T-helper 2 cell treated with Interferon-gamma antibody and Interleukin-4, amounts not matched to agents 100 ng/mL and 5 ng/mL, for 36 hours (primary cell): ENCODE data around the gene ZNF2. TPM values are rescaled to one million over a fixed set of nuclear protein-coding genes. Genes with fewer than 3 reads are reported as not detected.

Source experiments
- intact Hi-C: fragments of 100-400 bp; cut with micrococcal nuclease; formaldehyde crosslinking; loops from one replicate; pipeline ENCODE4 v1.15.1; 2023
- total RNA-seq: library from RNA; stranded (reverse); gene quantifications from 2 replicates; pipeline ENCODE4 v1.2.3, GENCODE V29; 2022

ZNF2 gene
- total RNA-seq, 1 donor from 2014 or later = 3.5 TPM

DNA sequence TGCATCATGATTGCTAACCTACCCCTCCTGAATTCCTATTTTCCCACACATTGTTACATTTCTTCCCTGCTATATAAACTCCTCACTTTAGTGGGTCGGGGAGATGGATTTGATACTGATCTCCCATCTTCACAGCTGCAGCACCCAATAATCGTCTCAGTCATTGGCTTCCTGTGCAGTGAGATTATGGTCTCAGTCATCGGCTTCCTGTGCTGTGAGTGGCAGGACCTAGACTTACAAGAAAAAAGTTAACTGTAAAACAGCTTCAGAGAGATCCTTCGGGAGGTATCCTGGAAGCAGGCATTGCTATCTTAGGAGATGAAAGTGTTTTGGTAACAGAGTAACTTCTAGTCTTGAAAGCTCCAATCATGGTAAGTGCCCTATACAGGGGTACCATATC, 38.3 kb downstream of the ZNF2 start:
- intact Hi-C loops = no loop called here

DNA sequence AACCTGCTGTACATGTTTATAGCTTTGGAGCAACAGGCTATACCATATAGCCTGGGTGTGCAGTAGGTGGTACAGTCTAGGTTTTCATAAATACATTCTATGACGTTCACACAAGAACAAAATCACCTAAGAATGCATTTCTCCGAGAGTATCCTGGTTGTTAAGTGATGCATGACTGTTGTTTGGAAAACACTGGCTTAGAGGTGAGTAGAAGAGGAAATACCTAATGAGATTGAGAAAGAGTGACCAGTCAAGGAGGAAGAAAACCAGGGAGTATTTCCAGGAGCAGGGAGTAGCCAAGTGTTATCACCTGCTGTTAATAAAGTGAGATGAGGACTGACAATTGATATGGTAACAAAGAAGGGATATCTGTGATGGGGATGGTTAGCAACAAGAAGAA, 38.8 kb downstream of the ZNF2 start:
- intact Hi-C loops = no loop called here

DNA sequence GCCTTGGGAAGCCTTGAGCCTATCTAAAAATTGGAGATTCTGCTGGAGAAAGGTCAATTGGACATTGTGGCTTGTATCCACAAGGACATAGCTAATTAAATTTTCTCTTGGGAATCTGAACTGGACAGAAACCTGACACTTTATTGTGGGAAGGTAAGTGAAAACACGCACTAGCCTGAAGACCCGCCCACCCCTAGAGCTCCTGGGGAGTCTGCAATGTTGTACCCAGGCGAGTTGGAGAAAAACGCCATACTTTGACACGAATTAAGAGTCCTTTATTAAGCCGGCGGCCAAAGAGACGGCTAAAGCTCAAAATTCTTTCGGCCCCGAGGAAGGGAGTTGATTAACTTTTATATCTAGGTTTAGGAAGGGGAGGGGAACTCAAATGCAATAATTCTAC, 40.5 kb downstream of the ZNF2 start:
- intact Hi-C loops = no loop called here

DNA sequence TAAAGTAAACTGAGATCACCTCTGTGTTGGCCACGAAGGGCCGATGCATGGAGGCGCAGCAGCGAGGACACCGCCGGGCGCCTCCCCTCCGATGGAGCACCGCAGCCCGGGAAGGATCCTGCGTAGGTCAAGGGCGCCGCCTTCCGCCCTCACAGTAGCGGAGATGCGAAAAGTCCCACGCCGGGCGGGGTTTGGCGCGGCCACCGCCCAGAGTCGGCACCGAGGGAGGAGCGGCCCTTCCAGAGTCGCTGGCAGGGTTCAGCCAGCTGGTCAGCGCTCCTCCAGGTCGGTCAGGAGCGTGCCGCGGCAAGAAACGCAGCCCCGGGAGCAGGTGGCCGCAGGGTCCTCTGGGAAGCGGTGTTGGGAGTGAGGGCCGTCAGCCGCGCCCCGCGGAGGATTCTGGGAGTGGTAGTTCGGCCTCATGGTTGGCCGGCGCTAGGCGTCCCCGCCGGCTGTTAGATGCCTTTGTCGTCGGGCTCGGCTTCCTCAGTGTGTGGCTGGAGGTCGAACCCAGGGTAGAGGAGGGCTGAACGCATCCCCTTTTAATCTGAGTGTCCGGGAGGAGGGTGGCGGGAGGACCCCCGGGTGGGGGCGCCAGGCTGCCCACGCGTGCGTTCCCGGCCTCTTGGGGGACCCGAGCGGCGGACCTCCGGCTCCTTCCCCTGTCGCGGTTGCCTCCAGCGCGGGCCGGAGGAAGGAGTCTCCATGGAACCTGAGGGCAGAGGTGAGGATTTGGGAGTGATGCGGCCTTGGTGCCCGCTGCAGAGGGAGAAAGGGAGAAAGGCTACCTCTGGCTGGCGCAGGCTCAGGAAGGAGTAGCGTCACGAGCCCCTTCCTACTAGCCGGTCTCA, 41.7 kb downstream of the ZNF2 start, which contains the start of gene ZNF892:
Gene ZNF892, plus strand, starts transcription at position 411 of the 851 bp plus-strand sequence. Its CDS starts 295 bp downstream, at position 706.
- intact Hi-C loops = loop anchor here (1.0 kb wide), 4 partner anchors 42 to 195 kb away; partner anchors contain the start of genes FAHD2A and ZNF2

DNA sequence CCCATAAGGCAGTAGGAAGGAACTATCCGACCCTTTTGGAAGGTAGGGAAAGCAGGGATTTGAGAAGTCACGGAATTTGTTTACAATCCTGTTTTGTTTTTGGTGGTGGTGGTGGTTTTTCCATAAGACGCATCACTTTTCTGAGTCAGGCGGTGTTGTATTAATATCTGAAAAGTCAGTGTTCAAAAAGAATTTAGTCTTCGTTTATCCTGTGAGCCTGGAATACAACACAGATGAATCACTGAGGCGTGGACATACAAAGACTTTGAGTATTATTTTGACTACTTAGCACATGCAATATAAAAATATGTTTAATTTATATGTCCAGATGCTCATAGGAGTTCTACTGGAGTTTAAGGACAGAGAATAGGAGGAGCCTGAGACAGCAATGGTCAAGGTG, 42.5 kb downstream of the ZNF2 start:
- intact Hi-C loops = no loop called here

DNA sequence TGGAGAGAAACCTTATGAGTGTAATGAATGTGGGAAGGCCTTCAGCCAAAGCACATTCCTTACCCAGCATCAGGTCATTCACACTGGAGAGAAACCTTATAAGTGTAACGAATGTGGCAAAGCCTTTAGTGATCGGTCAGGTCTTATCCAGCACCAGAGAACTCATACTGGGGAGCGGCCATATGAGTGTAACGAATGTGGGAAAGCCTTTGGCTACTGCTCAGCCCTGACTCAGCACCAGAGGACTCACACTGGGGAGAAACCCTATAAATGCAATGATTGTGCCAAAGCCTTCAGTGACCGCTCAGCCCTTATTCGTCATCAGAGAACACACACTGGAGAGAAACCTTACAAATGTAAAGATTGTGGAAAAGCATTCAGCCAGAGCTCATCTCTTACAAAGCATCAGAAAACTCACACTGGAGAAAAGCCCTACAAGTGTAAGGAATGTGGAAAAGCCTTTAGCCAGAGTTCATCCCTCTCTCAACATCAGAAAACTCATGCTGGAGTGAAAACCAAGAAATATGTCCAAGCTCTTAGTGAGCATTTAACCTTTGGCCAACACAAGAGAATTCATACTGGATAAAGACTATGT, 49.5 kb downstream of the ZNF2 start:
- intact Hi-C loops = no loop called here

DNA sequence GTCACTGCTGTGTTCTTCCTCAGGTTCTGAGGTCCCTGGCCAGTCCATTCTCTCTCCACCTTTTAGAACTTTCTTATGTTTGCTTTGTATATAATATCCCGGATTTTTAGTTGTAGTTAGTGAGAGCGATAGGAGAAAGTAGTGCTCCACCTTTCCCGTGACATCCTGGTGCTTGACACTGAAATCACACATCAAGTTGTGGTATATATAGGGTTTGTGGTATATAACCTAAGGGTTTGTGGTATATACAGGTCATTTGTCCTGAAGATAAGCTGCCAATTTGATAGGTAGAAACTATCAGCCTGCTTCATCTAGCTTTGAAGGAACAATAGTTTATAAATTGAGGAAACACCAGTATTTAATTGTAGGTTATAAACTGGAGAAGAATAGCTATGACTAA, 54.8 kb downstream of the ZNF2 start:
- intact Hi-C loops = no loop called here

DNA sequence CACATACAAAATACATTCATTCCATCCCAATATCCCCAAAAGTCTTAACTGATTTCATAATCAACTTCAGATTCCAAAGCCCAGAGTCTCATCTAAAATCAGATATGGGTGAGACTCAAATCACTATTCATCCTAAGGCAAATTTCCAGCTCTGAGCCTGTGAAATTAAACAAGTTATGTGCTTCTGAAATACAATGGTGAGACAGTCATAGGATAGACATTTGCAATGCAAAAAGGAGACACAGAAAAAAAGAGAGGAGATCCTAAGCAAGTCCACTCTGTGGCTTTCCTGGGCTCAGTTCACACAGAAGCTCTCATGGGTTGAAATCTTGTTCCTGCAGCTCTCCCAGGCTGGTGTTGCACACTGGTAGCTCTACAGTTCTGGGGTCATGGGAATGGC, 60.0 kb downstream of the ZNF2 start:
- intact Hi-C loops = no loop called here

DNA sequence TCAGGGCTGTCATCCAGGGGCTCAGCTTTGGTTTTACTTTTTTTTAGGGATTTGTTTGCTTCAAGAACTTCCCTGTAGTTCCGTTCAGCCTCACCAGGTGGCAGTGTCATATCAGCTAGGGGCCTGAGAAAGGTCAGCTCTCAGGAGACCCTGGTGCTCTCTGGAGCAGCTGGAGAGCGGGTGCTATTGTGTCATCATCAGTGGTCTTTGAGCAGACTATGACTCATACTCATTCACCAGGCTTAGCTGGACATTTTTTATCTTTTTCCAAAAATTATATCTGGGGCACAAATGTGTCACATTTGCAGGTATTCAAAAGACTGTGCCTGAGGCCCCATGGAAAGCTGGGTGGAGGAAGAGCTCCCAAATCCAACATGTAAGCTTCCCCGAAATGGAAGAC, 66.1 kb downstream of the ZNF2 start:
- intact Hi-C loops = no loop called here

DNA sequence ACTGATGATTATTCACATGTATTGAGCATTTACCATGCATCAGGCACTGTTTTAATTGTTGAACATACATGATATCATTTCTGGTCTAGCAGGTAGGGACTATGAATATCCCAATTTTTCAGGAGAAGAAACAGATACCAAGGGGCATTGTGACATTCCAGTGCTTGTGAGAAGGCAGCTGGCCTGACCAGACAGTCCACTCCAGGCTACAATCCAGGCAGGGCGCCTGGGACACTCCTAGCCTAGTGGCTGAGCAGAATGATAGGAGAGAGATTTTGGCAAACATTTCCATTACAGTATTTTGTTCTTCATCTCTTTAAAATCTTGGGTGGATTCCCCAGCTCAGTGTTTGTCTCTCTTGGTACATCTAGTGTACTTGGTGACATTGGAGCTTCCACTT, 66.6 kb downstream of the ZNF2 start:
- intact Hi-C loops = no loop called here

Other genes starting within 250 kb of the ZNF2 start
- gene MAL, start 140.1 kb upstream of the ZNF2 start, total RNA-seq = 184 and 187 TPM in 2 replicates
- gene MRPS5, start 44.0 kb upstream of the ZNF2 start, total RNA-seq = 71.5 and 74.8 TPM in 2 replicates
- gene ZNF514, start 6.0 kb upstream of the ZNF2 start, total RNA-seq = 8.7 and 10.1 TPM in 2 replicates
- 4.0 and 4.1 TPM in 2 replicates for gene ZNF892, start 41.7 kb downstream of the ZNF2 start, total RNA-seq
- gene PROM2, start 108.6 kb downstream of the ZNF2 start, total RNA-seq = 0.34 and 0.48 TPM in 2 replicates
- not detected in 2 replicates for gene KCNIP3, start 131.5 kb downstream of the ZNF2 start, total RNA-seq
- 27.0 and 29.0 TPM in 2 replicates for gene FAHD2A, start 236.9 kb downstream of the ZNF2 start, total RNA-seq